DLD1 (cell line): ENCODE data around the gene GJB5.
"Not testable (repeated sequence)": the region's sequence is repeated elsewhere in the genome, so short reads cannot be mapped to it uniquely, and the experiment has no call there.

Experiments used
- in situ Hi-C: cut with HindIII; loops from 2 replicates; pipeline ENCODE4 v1.10.0; 2017; ENCODE audit warnings: low sequenced_read_pairs

Gene GJB5

GRCh38 chr1:34773114-34773513, 18.3 kb downstream of the GJB5 start:
- in situ Hi-C loops: not testable (repeated sequence)

GRCh38 chr1:34774957-34775356, 20.1 kb downstream of the GJB5 start:
- in situ Hi-C loops: no loop called here

- in situ Hi-C loops: no loop called here
Observed at GRCh38 chr1:34776911-34777310, 22.1 kb downstream of the GJB5 start.

- in situ Hi-C loops: no loop called here
Observed at GRCh38 chr1:34777519-34778321, 22.9 kb downstream of the GJB5 start.

GRCh38 chr1:34778381-34778780, 23.5 kb downstream of the GJB5 start:
- in situ Hi-C loops: no loop called here

- in situ Hi-C loops: no loop called here
Observed at GRCh38 chr1:34779005-34779404, 24.2 kb downstream of the GJB5 start.

- in situ Hi-C loops: no loop called here
Observed at GRCh38 chr1:34779526-34779925, 24.7 kb downstream of the GJB5 start.

- in situ Hi-C loops: no loop called here
Observed at GRCh38 chr1:34779962-34780361, 25.1 kb downstream of the GJB5 start.

- in situ Hi-C loops: no loop called here
Observed at GRCh38 chr1:34780528-34780927, 25.7 kb downstream of the GJB5 start.

- in situ Hi-C loops: no loop called here
Observed at GRCh38 chr1:34781071-34781843, 26.4 kb downstream of the GJB5 start, which contains the start of gene GJB3. TSS of gene GJB3 (plus strand) at chr1:34781214. CDS start at chr1:34784763, 3,549 bp downstream.

GRCh38 chr1:34781844-34782391, 27.1 kb downstream of the GJB5 start:
- in situ Hi-C loops: no loop called here

- in situ Hi-C loops: no loop called here
Observed at GRCh38 chr1:34784751-34785221, 29.9 kb downstream of the GJB5 start.

GRCh38 chr1:34785231-34785874, 30.5 kb downstream of the GJB5 start:
- in situ Hi-C loops: no loop called here

GRCh38 chr1:34785875-34786470, 31.1 kb downstream of the GJB5 start:
- in situ Hi-C loops: no loop called here

- in situ Hi-C loops: no loop called here
Observed at GRCh38 chr1:34786521-34787325, 31.9 kb downstream of the GJB5 start.

GRCh38 chr1:34787461-34788420, 32.9 kb downstream of the GJB5 start:
- in situ Hi-C loops: no loop called here

GRCh38 chr1:34790985-34791384, 36.1 kb downstream of the GJB5 start:
- in situ Hi-C loops: no loop called here

GRCh38 chr1:34792424-34792823, 37.6 kb downstream of the GJB5 start:
- in situ Hi-C loops: no loop called here
